ENCODE measurements around the gene DDT. TPM values are rescaled to one million over a fixed set of nuclear protein-coding genes. Genes with fewer than 3 reads are reported as not detected.
"Not testable (repeated sequence)": the region's sequence is repeated elsewhere in the genome, so short reads cannot be mapped to it uniquely, and the experiment has no call there.

The DDT gene
- total and polyA plus RNA-seq, 4 donors: 111 to 268 (median 175) TPM

DNA sequence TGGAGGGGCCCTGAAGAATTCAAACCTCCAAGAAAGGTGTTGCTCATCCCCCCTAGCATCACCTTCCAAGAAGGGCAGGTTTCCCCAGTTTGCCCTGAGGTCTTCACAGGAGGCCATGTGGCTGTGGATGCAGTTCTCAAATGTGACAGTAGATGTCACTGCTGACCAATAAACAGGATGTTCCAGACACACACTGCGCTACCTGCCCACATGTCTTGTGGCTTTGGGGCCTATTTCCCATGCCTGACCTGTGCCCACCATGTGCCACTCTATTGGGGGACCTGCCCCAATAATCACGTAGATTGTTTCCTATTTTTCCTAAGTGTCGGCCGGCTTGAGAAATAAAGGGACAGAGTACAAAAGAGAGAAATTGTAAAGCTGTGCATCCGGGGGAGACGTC is 10.2 kb upstream of the DDT start:
- Histone ChIP-seq H3K27me3 (ENCODE audit: control insufficient read depth in 3 of 3, insufficient read depth in 3 of 3, low read length in 2 of 3) (no peaks in the 10 kb centered on the region), H3K4me3 (no peak overlapping the region), H3K27ac (ENCODE audit: low read depth in 1 of 2, low read length in 1 of 2) (no peak overlapping the region), H3K9ac (ENCODE audit: insufficient read depth in 1 of 2, low read length in 2 of 2) (no peak overlapping the region), H3K4me1 (ENCODE audit: control insufficient read depth in 5 of 5, insufficient read depth in 5 of 5, low read length in 5 of 5) (no peaks in the 10 kb centered on the region), H3K9me3 (ENCODE audit: control insufficient read depth in 4 of 4, insufficient read depth in 3 of 4, low read length in 3 of 4) (no peaks in the 10 kb centered on the region), H3K36me3 (ENCODE audit: control insufficient read depth in 4 of 4, insufficient read depth in 4 of 4, low read length in 4 of 4) (no peaks in the 10 kb centered on the region)
- ATAC-seq (ENCODE audit: insufficient read depth, low FRiP score): peak; percentile 53
- DNase-seq: peak in 2 of 3 donors; percentile 50 to 55
- 39% methylated on average over 6 of the region's 6 CpGs; no CpG with 5 or more reads in 1 of the 2 donors for WGBS, 2 donors
- TF ChIP-seq CTCF (IDR thresholded peaks at IDR 0.05; ENCODE audit: control extremely low read depth, extremely low read depth): peak; percentile 88

DNA sequence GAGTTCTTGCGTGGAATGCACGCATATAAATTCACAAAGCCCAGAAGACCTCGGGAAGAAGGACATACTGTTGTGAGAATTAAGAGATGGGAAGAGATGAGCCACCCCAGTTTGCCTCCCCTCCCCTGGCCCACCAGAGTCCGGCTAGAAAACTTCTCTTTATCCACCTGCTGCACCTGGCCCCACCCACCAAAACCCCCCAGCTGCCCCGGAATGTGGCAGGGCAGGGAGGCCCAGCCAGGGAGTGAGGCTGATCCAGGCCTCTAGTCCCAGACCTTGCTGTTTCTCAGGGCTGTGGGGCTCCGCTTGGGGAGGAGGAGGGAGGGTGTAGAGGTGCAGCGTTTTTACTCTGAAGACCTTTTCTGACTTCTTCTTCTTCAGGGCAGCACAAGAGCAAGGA is 6.3 kb upstream of the DDT start:
- not testable (repeated sequence) for H3K9ac ChIP-seq (ENCODE audit: insufficient read depth in 1 of 2, low read length in 2 of 2); H3K27ac ChIP-seq (ENCODE audit: low read depth in 1 of 2, low read length in 1 of 2); DNase-seq; H3K4me3 ChIP-seq; H3K4me1 ChIP-seq (ENCODE audit: control insufficient read depth in 5 of 5, insufficient read depth in 5 of 5, low read length in 5 of 5); ATAC-seq (ENCODE audit: insufficient read depth, low FRiP score); H3K27me3 ChIP-seq (ENCODE audit: control insufficient read depth in 3 of 3, insufficient read depth in 3 of 3, low read length in 2 of 3); H3K36me3 ChIP-seq (ENCODE audit: control insufficient read depth in 4 of 4, insufficient read depth in 4 of 4, low read length in 4 of 4); H3K9me3 ChIP-seq (ENCODE audit: control insufficient read depth in 4 of 4, insufficient read depth in 3 of 4, low read length in 3 of 4)
- 31 to 56% methylated on average over 4 to 5 of the region's 7 CpGs for whole genome bisulfite sequencing, 2 donors

GRCh38 chr22:23979557-23980240 is 5.5 kb upstream of the DDT start, which contains the start of gene GSTT2:
TSS of gene GSTT2 (plus strand) at chr22:23980134.
- not testable (repeated sequence) for H3K27ac ChIP-seq (ENCODE audit: low read depth in 1 of 2, low read length in 1 of 2); H3K9ac ChIP-seq (ENCODE audit: insufficient read depth in 1 of 2, low read length in 2 of 2); H3K4me3 ChIP-seq; H3K36me3 ChIP-seq (ENCODE audit: control insufficient read depth in 4 of 4, insufficient read depth in 4 of 4, low read length in 4 of 4); DNase-seq; H3K4me1 ChIP-seq (ENCODE audit: control insufficient read depth in 5 of 5, insufficient read depth in 5 of 5, low read length in 5 of 5); H3K27me3 ChIP-seq (ENCODE audit: control insufficient read depth in 3 of 3, insufficient read depth in 3 of 3, low read length in 2 of 3); H3K9me3 ChIP-seq (ENCODE audit: control insufficient read depth in 4 of 4, insufficient read depth in 3 of 4, low read length in 3 of 4)
- no CpG with 5 or more reads among the region's 41 CpGs for WGBS, 2 donors
- peak; percentile 86 for ATAC-seq (ENCODE audit: insufficient read depth, low FRiP score)

- H3K9ac ChIP-seq (ENCODE audit: insufficient read depth in 1 of 2, low read length in 2 of 2); H3K4me3 ChIP-seq; H3K27me3 ChIP-seq (ENCODE audit: control insufficient read depth in 3 of 3, insufficient read depth in 3 of 3, low read length in 2 of 3); DNase-seq; H3K36me3 ChIP-seq (ENCODE audit: control insufficient read depth in 4 of 4, insufficient read depth in 4 of 4, low read length in 4 of 4); H3K9me3 ChIP-seq (ENCODE audit: control insufficient read depth in 4 of 4, insufficient read depth in 3 of 4, low read length in 3 of 4); H3K27ac ChIP-seq (ENCODE audit: low read depth in 1 of 2, low read length in 1 of 2); H3K4me1 ChIP-seq (ENCODE audit: control insufficient read depth in 5 of 5, insufficient read depth in 5 of 5, low read length in 5 of 5); ATAC-seq (ENCODE audit: insufficient read depth, low FRiP score): not testable (repeated sequence)
- WGBS, 2 donors: 82 to 84% methylated on average over 6 of the region's 12 CpGs
Measured at GRCh38 chr22:23977304-23977703, 3.1 kb upstream of the DDT start.

DNA sequence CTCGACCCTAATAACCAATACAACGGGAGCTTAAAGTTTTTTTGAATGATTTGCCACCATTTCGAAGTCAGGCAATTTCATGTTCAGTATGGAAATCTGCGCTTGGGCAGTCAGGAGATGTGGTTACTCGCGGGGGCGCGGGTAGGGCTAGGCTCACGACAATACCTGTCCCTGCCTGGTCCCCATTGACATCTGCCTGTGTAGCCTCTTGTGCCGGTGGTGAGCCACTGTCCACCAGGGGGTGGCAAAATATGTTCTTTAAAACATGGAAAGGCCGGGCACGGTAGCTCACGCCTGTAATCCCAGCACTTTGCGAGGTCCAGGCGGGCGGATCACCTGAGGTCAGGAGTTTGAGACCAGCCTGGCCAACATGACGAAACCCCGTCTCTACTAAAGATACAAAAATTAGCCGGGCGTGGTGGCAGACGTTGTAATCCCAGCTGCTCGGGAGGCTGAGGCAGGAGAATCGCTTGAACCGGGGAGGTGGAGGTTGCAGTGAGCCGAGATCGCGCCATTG is 653 bp upstream of the DDT start:
- H3K27me3 ChIP-seq (ENCODE audit: control insufficient read depth in 3 of 3, insufficient read depth in 3 of 3, low read length in 2 of 3); H3K9ac ChIP-seq (ENCODE audit: insufficient read depth in 1 of 2, low read length in 2 of 2); DNase-seq; H3K9me3 ChIP-seq (ENCODE audit: control insufficient read depth in 4 of 4, insufficient read depth in 3 of 4, low read length in 3 of 4); H3K4me1 ChIP-seq (ENCODE audit: control insufficient read depth in 5 of 5, insufficient read depth in 5 of 5, low read length in 5 of 5); H3K4me3 ChIP-seq; ATAC-seq (ENCODE audit: insufficient read depth, low FRiP score): not testable (repeated sequence)
- H3K36me3 ChIP-seq (ENCODE audit: control insufficient read depth in 4 of 4, insufficient read depth in 4 of 4, low read length in 4 of 4): peaks cover 6 to 14% (median 9%) of the 10 kb centered on the region in 4 donors
- H3K27ac ChIP-seq (ENCODE audit: low read depth in 1 of 2, low read length in 1 of 2): peak overlapping the region in 1 of 2 donors; percentile 40
- WGBS, 2 donors: 20 to 21% methylated on average over 6 to 8 of the region's 27 CpGs

GRCh38 chr22:23971927-23972326 is 2.3 kb downstream of the DDT start:
- WGBS, 2 donors: 97 to 100% methylated on average over 3 of the region's 3 CpGs
- H3K4me1 ChIP-seq (ENCODE audit: control insufficient read depth in 5 of 5, insufficient read depth in 5 of 5, low read length in 5 of 5); H3K27me3 ChIP-seq (ENCODE audit: control insufficient read depth in 3 of 3, insufficient read depth in 3 of 3, low read length in 2 of 3); H3K4me3 ChIP-seq; H3K9ac ChIP-seq (ENCODE audit: insufficient read depth in 1 of 2, low read length in 2 of 2); H3K27ac ChIP-seq (ENCODE audit: low read depth in 1 of 2, low read length in 1 of 2); ATAC-seq (ENCODE audit: insufficient read depth, low FRiP score); H3K9me3 ChIP-seq (ENCODE audit: control insufficient read depth in 4 of 4, insufficient read depth in 3 of 4, low read length in 3 of 4); DNase-seq: not testable (repeated sequence)
- H3K36me3 ChIP-seq (ENCODE audit: control insufficient read depth in 4 of 4, insufficient read depth in 4 of 4, low read length in 4 of 4): peaks cover 6 to 19% (median 12%) of the 10 kb centered on the region in 4 donors
